ENCODE data around the gene PFAS.

Gene PFAS

DNA sequence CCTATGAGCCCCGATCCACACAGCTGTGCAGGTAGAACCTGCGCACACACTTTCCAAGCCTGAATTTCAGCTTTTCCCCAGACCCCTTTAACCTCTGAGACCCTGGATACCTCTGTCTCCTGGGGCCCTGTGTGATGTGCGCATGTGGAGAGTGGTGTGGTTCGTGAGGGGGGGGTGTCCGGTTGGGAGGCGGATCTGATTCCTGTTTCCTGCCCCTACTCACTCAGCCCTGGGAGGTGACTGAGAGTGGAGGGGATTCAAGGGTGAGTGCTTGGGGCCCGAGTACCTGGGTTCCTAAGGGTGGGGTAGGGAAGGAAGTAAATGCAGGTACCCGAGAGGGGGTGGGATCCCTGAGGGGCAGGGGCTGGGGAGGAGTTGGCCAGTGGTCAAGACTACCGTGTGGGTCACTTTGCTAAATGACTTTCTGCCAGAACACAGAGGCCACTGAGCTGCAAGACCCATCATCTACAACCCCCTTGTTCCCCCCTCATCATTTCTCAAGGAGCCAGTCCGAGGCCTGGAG is 61.6 kb downstream of the PFAS start:
- DNase-seq (ENCODE audit: low read depth in 3 of 3) = no peak

- no peak for DNase-seq (ENCODE audit: low read depth in 3 of 3)
These were observed 62.2 kb downstream of the PFAS start for GRCh38 chr17:8311131-8311790.

DNA sequence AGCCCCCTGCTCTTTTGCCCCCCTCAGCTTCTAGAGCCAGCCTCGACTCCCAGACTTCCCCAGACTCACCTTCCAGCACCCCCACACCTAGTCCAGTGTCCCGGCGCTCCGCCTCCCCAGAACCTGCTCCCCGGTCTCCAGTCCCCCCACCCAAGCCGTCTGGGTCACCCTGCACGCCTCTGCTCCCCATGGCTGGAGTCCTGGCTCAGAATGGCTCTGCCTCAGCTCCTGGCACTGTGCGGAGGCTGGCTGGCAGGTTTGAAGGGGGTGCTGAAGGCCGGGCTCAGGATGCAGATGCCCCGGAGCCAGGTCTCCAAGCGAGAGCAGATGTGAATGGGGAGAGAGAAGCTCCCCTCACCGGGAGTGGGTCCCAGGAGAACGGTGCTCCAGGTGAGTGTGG is 63.2 kb downstream of the PFAS start:
- DNase-seq (ENCODE audit: low read depth in 3 of 3) = no peak

- DNase-seq (ENCODE audit: low read depth in 3 of 3) = no peak
These were observed 63.9 kb downstream of the PFAS start for GRCh38 chr17:8312726-8313600.

GRCh38 chr17:8314797-8315763 is 66.0 kb downstream of the PFAS start:
- DNase-seq (ENCODE audit: low read depth in 3 of 3) = no peak

DNA sequence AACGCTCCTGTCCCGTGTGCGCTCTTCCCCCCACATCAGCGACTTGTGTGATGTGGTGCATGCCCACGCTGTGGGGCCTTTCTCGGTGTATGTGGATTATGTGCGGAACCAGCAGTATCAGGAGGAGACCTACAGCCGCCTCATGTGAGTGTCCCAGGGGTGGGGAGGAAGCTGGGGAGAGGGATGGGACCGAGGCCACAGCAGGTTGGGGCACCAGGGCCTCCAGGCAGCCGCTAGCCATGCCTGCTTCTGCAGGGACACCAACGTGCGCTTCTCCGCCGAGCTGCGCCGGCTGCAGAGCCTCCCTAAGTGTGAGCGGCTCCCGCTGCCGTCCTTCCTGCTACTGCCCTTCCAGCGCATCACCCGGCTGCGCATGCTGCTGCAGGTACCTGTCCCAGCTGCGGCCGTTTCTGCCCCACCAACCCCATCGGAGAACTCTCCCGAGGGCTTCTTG is 66.7 kb downstream of the PFAS start:
- no peak for DNase-seq (ENCODE audit: low read depth in 3 of 3)

- DNase-seq (ENCODE audit: low read depth in 3 of 3) = no peak
These were observed 69.2 kb downstream of the PFAS start for GRCh38 chr17:8318010-8318935.

Measured in stimulated activated CD4-positive, alpha-beta T cell treated with anti-CD3 and anti-CD28 coated beads, TNF-alpha, amount 100 ng/mL, for 4 hours (primary cell).